GM23338 (cell line): ENCODE results near the gene DAGLA. TPM values are rescaled to one million over a fixed set of nuclear protein-coding genes. Genes with fewer than 3 reads are reported as not detected.

ENCODE experiments used
- CREB1 ChIP-seq: fragments of 250-450 bp; sonication (Bioruptor Pico); IDR thresholded peaks from 2 replicates; pipeline ENCODE4 v1.5.0; 2020; ENCODE audit warnings: low read depth, mild to moderate bottlenecking, moderate library complexity
- EZH2phosphoT487 ChIP-seq: fragments of 200-600 bp; sonication (generic); IDR thresholded peaks from one replicate; pipeline ENCODE4 v1.8.1; 2018; ENCODE audit warnings: antibody characterized with exemption; ENCODE audit not compliant: unreplicated experiment
- JUNB ChIP-seq: IDR thresholded peaks from one replicate; pipeline ENCODE4 v1.6.1; 2016; ENCODE audit warnings: antibody characterized with exemption; ENCODE audit not compliant: unreplicated experiment
- NANOG ChIP-seq: IDR thresholded peaks from 2 replicates; pipeline ENCODE4 v1.6.1; 2016; ENCODE audit warnings: antibody characterized with exemption, borderline replicate concordance
- REST ChIP-seq: IDR thresholded peaks from one replicate; pipeline ENCODE4 v1.6.1; 2018; ENCODE audit warnings: antibody characterized with exemption; ENCODE audit not compliant: unreplicated experiment
- STAT1 ChIP-seq: IDR thresholded peaks from one replicate; pipeline ENCODE4 v1.6.1; 2016; ENCODE audit warnings: antibody characterized with exemption; ENCODE audit not compliant: unreplicated experiment
- ZNF114 ChIP-seq: fragments of 250-450 bp; sonication (Bioruptor Pico); IDR thresholded peaks from 2 replicates; pipeline ENCODE4 v1.5.0; 2020; ENCODE audit warnings: mild to moderate bottlenecking, moderate library complexity
- ZNF462 ChIP-seq: fragments of 250-450 bp; sonication (Bioruptor Pico); IDR thresholded peaks from 2 replicates; pipeline ENCODE4 v1.5.0; 2020; ENCODE audit warnings: mild to moderate bottlenecking, moderate library complexity
- polyA plus RNA-seq: library from polyadenylated mRNA; unstranded; fragments of >200 nt; fragmentation: Nextera tagmentation; extraction: Ambion mirVana; gene quantifications from 2 replicates; pipeline ENCODE4 v1.2.1, GENCODE V29; 2016
- total RNA-seq: library from RNA; depleted of rRNA; stranded (reverse); fragments of >200 nt; shearing (Covaris generic); gene quantifications from 2 replicates; pipeline ENCODE4 v1.2.3, GENCODE V29; 2014

The DAGLA gene
- total and polyA plus RNA-seq, 2 experiments from 2014 or later = 0.55 to 2.5 TPM

- TF ChIP-seq ZNF462 (CRISPR knock-in tag) (no peak), STAT1 (no peak), JUNB (no peak), EZH2phosphoT487 (no peak), NANOG (no peak), ZNF114 (CRISPR knock-in tag) (no peak), CREB1 (no peak), REST (no peak)
These were observed 44.2 kb downstream of the DAGLA start (continued) for GRCh38 chr11:61724437-61724836.
